ENCODE data around the gene IGFBP6. TPM values are rescaled to one million over a fixed set of nuclear protein-coding genes. Genes with fewer than 3 reads are reported as not detected.

IGFBP6 gene
- total and polyA plus RNA-seq, 2 donors: 10.0 to 27.4 TPM

GRCh38 chr12:53077030-53077429 is 20.4 kb upstream of the IGFBP6 start:
- Histone ChIP-seq H3K4me3 (ENCODE audit: low read length in 2 of 2) (no peak overlapping the region), H3K36me3 (ENCODE audit: control insufficient read depth in 2 of 2, insufficient read depth in 2 of 2, low read length in 1 of 2) (peaks cover 37 to 38% of the 10 kb centered on the region in 2 donors), H3K27me3 (ENCODE audit: control insufficient read depth in 2 of 2, insufficient read depth in 1 of 2, low read length in 1 of 2) (no peaks in the 10 kb centered on the region), H3K9me3 (ENCODE audit: control insufficient read depth in 2 of 2, insufficient read depth in 1 of 2, low read length in 1 of 2) (no peaks in the 10 kb centered on the region), H3K27ac (ENCODE audit: low read depth in 1 of 2, low read length in 1 of 2) (no peak overlapping the region), H3K4me1 (ENCODE audit: control insufficient read depth in 2 of 2, insufficient read depth in 2 of 2, low read length in 2 of 2) (peaks cover 7 to 26% of the 10 kb centered on the region in 2 donors)
- 96% methylated on average over 8 of the region's 8 CpGs for WGBS
- no peak for DNase-seq (ENCODE audit: low read depth in 6 of 9, low spot score in 9 of 9)

DNA sequence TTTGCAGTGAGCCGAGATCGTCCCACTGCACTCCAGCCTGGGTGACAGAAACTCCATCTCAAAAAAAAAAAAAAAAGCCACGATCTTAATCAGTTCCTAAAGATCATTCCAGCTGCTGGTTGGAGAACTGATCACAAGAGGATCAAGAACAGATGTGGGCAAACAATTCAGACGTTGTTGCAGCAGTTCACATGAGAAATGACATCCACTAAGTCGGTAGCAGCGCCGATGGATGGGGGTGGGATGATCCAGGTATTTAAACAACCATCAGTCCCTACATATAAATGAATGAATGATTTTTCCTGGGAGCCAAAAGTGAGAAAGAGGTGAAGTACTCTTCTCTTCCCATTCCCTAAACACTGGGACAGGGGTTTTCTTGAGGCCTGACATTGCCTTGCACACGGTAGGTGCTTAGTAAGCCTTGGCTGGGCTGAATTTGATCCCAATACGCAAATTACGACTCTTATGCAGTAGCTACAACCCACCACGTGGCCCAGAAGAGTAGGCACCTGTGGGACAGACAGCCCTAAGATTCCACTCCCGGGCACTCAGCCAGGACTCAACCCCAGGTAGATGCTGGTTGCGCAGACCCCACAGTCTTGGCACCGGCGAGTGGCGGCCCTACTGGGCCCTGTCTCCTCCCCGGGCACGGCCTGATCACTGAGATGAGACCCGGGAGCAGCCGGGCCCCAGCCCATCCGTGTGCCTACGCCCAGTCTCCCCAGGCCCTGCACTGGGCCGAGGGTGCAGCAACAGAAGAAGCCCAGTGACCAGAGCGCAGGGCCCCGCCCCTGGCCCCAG is 18.8 kb upstream of the IGFBP6 start:
- peaks cover 24 to 31% of the 10 kb centered on the region in 2 donors for H3K36me3 ChIP-seq (ENCODE audit: control insufficient read depth in 2 of 2, insufficient read depth in 2 of 2, low read length in 1 of 2)
- no peaks in the 10 kb centered on the region for H3K27me3 ChIP-seq (ENCODE audit: control insufficient read depth in 2 of 2, insufficient read depth in 1 of 2, low read length in 1 of 2)
- H3K27ac ChIP-seq (ENCODE audit: low read depth in 1 of 2, low read length in 1 of 2): peak overlapping the region; percentile 38 to 94
- WGBS: 27% methylated on average over 25 of the region's 25 CpGs
- H3K9me3 ChIP-seq (ENCODE audit: control insufficient read depth in 2 of 2, insufficient read depth in 1 of 2, low read length in 1 of 2): no peaks in the 10 kb centered on the region
- H3K4me1 ChIP-seq (ENCODE audit: control insufficient read depth in 2 of 2, insufficient read depth in 2 of 2, low read length in 2 of 2): peaks cover 7 to 18% of the 10 kb centered on the region in 2 donors
- H3K4me3 ChIP-seq (ENCODE audit: low read length in 2 of 2): peak overlapping the region; percentile 66 to 84
- DNase-seq (ENCODE audit: low read depth in 6 of 9, low spot score in 9 of 9): peak in 1 of 9 donors; percentile 61

GRCh38 chr12:53079226-53080117 is 18.0 kb upstream of the IGFBP6 start, which contains the start of gene SPRYD3:
SPRYD3 (minus strand) TSS chr12:53079390; CDS start chr12:53079333, 57 bp downstream.
- DNase-seq (ENCODE audit: low read depth in 6 of 9, low spot score in 9 of 9): peak; percentile 77 to 98 (median 94)
- Histone ChIP-seq H3K27me3 (ENCODE audit: control insufficient read depth in 2 of 2, insufficient read depth in 1 of 2, low read length in 1 of 2) (no peaks in the 10 kb centered on the region), H3K4me3 (ENCODE audit: low read length in 2 of 2) (peak within 1 kb of the TSS; percentile 66 to 84), H3K4me1 (ENCODE audit: control insufficient read depth in 2 of 2, insufficient read depth in 2 of 2, low read length in 2 of 2) (peaks cover 7 to 18% of the 10 kb centered on the region in 2 donors), H3K36me3 (ENCODE audit: control insufficient read depth in 2 of 2, insufficient read depth in 2 of 2, low read length in 1 of 2) (peaks cover 18 to 26% of the 10 kb centered on the region in 2 donors), H3K9me3 (ENCODE audit: control insufficient read depth in 2 of 2, insufficient read depth in 1 of 2, low read length in 1 of 2) (no peaks in the 10 kb centered on the region), H3K27ac (ENCODE audit: low read depth in 1 of 2, low read length in 1 of 2) (peak within 1 kb of the TSS; percentile 74 to 94)
- WGBS: 5% methylated on average over 67 of the region's 67 CpGs

GRCh38 chr12:53082637-53083175 is 14.8 kb upstream of the IGFBP6 start:
- H3K27ac ChIP-seq (ENCODE audit: low read depth in 1 of 2, low read length in 1 of 2): no peak overlapping the region
- H3K9me3 ChIP-seq (ENCODE audit: control insufficient read depth in 2 of 2, insufficient read depth in 1 of 2, low read length in 1 of 2): no peaks in the 10 kb centered on the region
- WGBS: 84% methylated on average over 2 of the region's 2 CpGs
- no peaks in the 10 kb centered on the region for H3K27me3 ChIP-seq (ENCODE audit: control insufficient read depth in 2 of 2, insufficient read depth in 1 of 2, low read length in 1 of 2)
- H3K4me1 ChIP-seq (ENCODE audit: control insufficient read depth in 2 of 2, insufficient read depth in 2 of 2, low read length in 2 of 2): peaks cover 7 to 16% of the 10 kb centered on the region in 2 donors
- DNase-seq (ENCODE audit: low read depth in 6 of 9, low spot score in 9 of 9): no peak
- no peaks in the 10 kb centered on the region for H3K36me3 ChIP-seq (ENCODE audit: control insufficient read depth in 2 of 2, insufficient read depth in 2 of 2, low read length in 1 of 2)
- H3K4me3 ChIP-seq (ENCODE audit: low read length in 2 of 2): no peak overlapping the region

- WGBS: 92% methylated on average over 3 of the region's 3 CpGs
- Histone ChIP-seq H3K4me1 (ENCODE audit: control insufficient read depth in 2 of 2, insufficient read depth in 2 of 2, low read length in 2 of 2) (no peaks in the 10 kb centered on the region), H3K4me3 (ENCODE audit: low read length in 2 of 2) (no peak overlapping the region), H3K27ac (ENCODE audit: low read depth in 1 of 2, low read length in 1 of 2) (no peak overlapping the region), H3K27me3 (ENCODE audit: control insufficient read depth in 2 of 2, insufficient read depth in 1 of 2, low read length in 1 of 2) (peaks cover 0 to 2% of the 10 kb centered on the region in 2 donors), H3K9me3 (ENCODE audit: control insufficient read depth in 2 of 2, insufficient read depth in 1 of 2, low read length in 1 of 2) (no peaks in the 10 kb centered on the region), H3K36me3 (ENCODE audit: control insufficient read depth in 2 of 2, insufficient read depth in 2 of 2, low read length in 1 of 2) (no peaks in the 10 kb centered on the region)
- no peak for DNase-seq (ENCODE audit: low read depth in 6 of 9, low spot score in 9 of 9)
These were observed 11.1 kb upstream of the IGFBP6 start for GRCh38 chr12:53086361-53086760.

DNA sequence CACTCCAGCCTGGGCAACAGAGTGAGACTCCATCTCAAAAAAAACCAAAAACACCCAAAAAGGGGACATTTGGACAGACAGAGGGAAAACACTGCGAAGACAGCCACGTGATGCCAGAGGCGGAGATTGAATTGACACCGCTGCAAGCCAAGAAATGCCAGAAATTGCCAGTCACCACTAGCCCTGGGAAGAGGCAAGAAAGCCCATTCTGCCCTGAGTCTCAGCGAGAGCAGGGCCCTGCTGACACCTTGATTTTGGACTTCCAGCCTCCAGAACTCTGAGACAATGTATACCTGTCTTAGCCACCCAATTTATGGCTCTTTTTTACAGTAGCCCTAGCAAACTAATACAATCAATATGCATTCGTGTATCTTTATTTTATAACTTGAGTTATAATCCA is 7.4 kb upstream of the IGFBP6 start:
- no peak for DNase-seq (ENCODE audit: low read depth in 6 of 9, low spot score in 9 of 9)
- Histone ChIP-seq H3K36me3 (ENCODE audit: control insufficient read depth in 2 of 2, insufficient read depth in 2 of 2, low read length in 1 of 2) (no peaks in the 10 kb centered on the region), H3K4me1 (ENCODE audit: control insufficient read depth in 2 of 2, insufficient read depth in 2 of 2, low read length in 2 of 2) (no peaks in the 10 kb centered on the region), H3K9me3 (ENCODE audit: control insufficient read depth in 2 of 2, insufficient read depth in 1 of 2, low read length in 1 of 2) (no peaks in the 10 kb centered on the region), H3K4me3 (ENCODE audit: low read length in 2 of 2) (no peak overlapping the region), H3K27me3 (ENCODE audit: control insufficient read depth in 2 of 2, insufficient read depth in 1 of 2, low read length in 1 of 2) (peaks cover 0 to 2% of the 10 kb centered on the region in 2 donors), H3K27ac (ENCODE audit: low read depth in 1 of 2, low read length in 1 of 2) (no peak overlapping the region)
- WGBS: 98% methylated on average over 6 of the region's 6 CpGs

GRCh38 chr12:53090554-53090953 is 6.9 kb upstream of the IGFBP6 start:
- H3K4me1 ChIP-seq (ENCODE audit: control insufficient read depth in 2 of 2, insufficient read depth in 2 of 2, low read length in 2 of 2): no peaks in the 10 kb centered on the region
- no peak overlapping the region for H3K4me3 ChIP-seq (ENCODE audit: low read length in 2 of 2)
- no peak overlapping the region for H3K27ac ChIP-seq (ENCODE audit: low read depth in 1 of 2, low read length in 1 of 2)
- H3K36me3 ChIP-seq (ENCODE audit: control insufficient read depth in 2 of 2, insufficient read depth in 2 of 2, low read length in 1 of 2): no peaks in the 10 kb centered on the region
- WGBS: 97% methylated on average over 2 of the region's 2 CpGs
- no peaks in the 10 kb centered on the region for H3K9me3 ChIP-seq (ENCODE audit: control insufficient read depth in 2 of 2, insufficient read depth in 1 of 2, low read length in 1 of 2)
- H3K27me3 ChIP-seq (ENCODE audit: control insufficient read depth in 2 of 2, insufficient read depth in 1 of 2, low read length in 1 of 2): peaks cover 0 to 2% of the 10 kb centered on the region in 2 donors
- DNase-seq (ENCODE audit: low read depth in 6 of 9, low spot score in 9 of 9): no peak

DNA sequence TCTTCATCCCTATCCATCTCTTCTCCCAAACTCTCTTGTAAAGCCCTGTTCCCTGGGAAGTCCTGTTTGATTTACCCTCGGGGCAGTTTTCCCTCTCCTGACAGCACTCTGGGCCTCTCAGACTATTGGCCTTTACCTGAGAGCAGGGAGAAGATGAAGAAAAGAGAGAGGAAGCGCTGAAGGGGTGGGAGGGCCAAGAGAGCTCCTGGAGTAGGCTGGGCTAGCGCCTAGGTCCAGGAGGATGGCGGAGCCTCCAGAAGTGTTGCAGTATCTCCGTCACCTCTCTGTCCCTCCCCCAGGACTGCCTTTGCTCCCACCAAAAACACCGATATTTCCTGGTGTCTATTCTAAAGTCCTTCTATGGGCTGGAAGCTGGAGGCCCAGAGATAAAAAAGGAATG is 5.7 kb upstream of the IGFBP6 start:
- WGBS: 96% methylated on average over 6 of the region's 6 CpGs
- no peak for DNase-seq (ENCODE audit: low read depth in 6 of 9, low spot score in 9 of 9)

More for the DNA sequence above, 5.7 kb upstream of the IGFBP6 start:
- Histone ChIP-seq H3K27me3 (ENCODE audit: control insufficient read depth in 2 of 2, insufficient read depth in 1 of 2, low read length in 1 of 2) (peaks cover 2 to 13% of the 10 kb centered on the region in 2 donors), H3K27ac (ENCODE audit: low read depth in 1 of 2, low read length in 1 of 2) (no peak overlapping the region), H3K9me3 (ENCODE audit: control insufficient read depth in 2 of 2, insufficient read depth in 1 of 2, low read length in 1 of 2) (no peaks in the 10 kb centered on the region), H3K4me1 (ENCODE audit: control insufficient read depth in 2 of 2, insufficient read depth in 2 of 2, low read length in 2 of 2) (no peaks in the 10 kb centered on the region), H3K36me3 (ENCODE audit: control insufficient read depth in 2 of 2, insufficient read depth in 2 of 2, low read length in 1 of 2) (no peaks in the 10 kb centered on the region), H3K4me3 (ENCODE audit: low read length in 2 of 2) (no peak overlapping the region)
